HG02678 (cell line): ENCODE measurements around the gene TBX1.

Source experiments
- ATAC-seq: cut with Tn5 transposase; IDR thresholded peaks from one replicate; pipeline ENCODE4 v1.9.1; 2021; ENCODE audit warnings: mild to moderate bottlenecking, moderate library complexity; ENCODE audit not compliant: unreplicated experiment

The TBX1 gene

GRCh38 chr22:19737846-19738663 lies 22.5 kb upstream of the TBX1 start:
- ATAC-seq: no peak

DNA sequence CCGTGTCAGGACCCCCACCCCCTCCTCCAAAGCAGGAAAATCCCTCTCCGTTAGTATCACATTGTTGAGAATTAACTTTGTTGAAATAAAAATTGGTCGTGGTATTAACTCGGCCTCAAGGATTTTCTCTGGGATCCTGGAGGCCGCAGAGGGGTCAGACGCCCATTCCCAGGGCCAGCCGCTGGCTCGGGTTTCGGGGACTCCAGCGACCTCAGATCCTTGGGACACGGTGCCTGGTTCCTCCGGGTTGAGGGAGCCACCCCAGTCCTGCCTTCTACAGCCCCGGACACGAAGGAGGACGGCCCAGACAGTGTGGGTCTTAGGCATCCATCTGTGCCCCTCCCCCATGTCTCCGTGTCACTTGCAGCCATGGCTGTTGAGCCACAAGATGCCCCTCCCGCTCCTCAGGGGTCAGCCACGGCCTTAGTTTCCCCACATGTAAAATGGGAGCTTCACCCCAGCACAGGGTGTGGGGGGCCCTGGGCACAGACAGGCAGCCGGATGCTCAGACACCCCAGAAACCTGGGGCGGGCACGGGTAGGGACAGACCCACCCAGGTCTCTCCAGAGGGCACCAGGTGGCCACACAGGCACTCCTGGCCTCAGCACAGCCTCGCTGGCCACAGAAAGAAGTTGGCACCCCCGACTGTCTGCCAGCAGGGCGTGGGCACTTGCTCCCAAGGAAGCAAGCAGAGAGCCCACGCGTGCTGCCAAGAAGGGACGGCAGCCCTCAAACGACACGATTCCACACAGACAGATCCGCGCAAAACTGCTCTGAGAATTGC lies 21.7 kb upstream of the TBX1 start:
- ATAC-seq: no peak

DNA sequence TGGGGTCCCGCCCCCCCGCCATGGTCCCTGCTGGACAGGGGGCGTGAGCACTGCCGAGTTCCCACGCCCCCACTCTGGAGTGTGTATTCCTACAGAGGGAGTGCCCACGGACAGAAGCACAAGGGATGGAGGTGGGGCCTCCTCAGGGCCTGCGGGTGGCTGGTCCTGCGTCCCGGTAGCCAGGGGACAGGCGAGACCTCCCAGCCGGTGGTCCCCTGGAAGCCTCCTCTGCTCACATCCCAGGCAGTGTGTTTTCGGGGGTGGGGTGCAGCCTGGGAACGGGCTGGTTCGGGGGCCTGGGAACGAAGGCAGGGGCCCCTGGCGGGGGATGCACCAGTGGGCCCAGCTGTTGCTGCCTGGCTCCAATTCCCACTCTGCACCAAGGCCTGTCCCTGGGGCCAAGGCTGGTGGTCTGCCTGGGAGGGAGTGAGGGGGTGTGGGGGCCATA lies 21.1 kb upstream of the TBX1 start:
- ATAC-seq: no peak

DNA sequence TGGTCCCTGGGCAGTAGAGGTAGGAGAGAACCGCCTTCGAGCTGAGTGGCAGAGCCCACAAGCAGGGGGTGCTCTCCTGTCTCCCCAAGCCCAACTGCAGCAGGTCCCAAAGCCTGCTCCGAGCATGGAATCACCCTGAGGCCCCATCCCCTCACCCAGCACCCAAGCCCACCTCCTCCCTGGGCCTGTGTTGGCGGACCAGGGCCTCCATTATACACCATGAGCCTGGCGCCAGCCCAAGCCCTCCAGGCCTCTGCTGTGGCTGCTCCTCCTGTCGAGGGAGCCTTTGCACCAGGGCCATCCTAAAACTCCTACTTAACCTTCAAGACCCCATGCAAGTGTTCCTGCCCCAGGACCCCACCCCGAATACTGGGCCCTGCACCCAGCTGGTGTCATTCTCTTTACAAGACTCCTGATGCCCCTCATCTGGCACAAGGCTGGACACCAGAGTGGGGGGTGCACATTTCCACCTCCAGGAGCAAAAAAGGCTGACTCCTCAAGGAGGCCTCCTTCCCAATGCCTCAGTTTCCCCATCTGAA lies 20.6 kb upstream of the TBX1 start:
- ATAC-seq: no peak

DNA sequence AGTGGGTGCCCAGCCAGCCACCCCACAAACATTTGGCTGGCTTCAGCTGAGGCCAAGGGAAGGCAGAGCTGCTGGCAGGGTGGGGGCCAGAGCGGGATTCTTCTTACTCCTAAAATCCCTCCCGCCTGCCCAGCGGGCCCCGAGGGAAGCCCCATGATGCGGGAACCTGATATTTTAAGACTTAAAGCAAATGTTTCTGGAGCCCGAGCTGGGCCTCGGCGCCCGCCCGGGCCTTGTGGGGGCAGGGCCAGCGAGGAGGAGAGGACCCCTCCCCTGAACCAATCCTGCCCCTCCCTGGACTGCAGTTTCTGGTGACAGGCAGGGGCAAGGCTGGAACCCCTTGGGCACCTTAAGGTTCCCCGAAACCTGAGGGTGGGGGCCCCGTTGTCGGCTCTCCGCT lies 20.0 kb upstream of the TBX1 start:
- ATAC-seq: no peak

DNA sequence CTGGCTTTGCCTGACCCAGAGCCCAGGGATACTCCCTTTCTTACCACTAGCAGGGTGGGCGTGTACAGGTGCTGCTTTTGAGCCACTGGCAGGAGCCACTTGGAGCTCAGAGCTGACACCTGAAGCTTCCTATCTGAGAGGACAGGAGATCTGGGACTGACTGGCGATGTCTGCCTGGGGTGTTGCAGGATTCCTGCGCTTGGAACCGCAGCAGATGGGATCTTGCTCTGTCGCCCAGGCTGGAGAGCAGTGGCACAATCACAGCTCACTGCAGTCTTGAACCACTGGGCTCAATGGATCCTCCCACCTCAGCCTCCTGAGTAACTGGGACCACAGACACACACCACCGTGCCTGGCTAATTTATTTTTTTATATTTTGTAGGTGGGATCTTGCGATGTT lies 19.5 kb upstream of the TBX1 start:
- ATAC-seq: no peak

DNA sequence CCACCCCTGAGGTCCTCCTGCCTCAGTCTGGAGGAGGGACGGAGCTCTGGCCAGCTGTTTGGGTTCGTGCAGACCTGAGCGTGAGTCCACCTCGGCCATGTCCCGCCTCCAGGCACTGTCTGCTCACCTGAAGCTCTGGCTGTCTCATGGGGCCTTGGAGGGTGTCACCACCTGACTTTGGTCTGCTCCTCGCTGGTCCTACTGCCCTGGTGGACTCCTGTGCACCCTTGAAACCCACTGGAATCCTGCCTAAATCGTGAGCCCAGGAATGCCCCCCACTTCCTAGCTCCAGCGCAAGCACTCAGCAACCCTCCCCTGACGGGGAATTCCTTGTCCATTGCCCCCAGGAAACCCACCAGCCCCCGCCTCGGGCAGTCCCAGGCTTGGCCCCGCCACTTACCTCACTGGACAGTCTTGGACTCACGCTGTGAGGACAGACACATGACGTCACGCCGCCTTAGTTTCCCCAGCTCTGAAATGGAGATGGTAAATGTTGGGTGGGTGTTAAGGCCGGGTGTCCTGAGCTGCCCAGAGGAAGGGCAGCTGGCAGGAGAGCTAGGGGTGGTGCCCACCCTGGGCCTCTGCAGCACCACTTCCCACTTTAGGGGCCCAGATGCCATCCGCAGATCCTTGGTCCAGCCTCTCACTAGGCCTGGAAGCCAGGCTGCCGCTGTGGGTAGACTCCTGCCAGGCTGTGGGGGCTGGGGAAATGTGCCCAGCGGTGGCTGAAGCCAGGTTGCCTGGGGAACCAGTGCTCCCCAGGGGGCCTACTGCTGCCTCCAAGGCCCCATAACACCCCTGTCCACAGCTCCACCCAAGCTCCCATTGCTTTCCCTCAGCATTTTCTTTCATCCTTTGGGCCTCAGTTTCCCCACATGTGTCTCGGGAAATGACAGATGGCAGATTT lies 18.2 kb upstream of the TBX1 start:
- ATAC-seq: no peak

DNA sequence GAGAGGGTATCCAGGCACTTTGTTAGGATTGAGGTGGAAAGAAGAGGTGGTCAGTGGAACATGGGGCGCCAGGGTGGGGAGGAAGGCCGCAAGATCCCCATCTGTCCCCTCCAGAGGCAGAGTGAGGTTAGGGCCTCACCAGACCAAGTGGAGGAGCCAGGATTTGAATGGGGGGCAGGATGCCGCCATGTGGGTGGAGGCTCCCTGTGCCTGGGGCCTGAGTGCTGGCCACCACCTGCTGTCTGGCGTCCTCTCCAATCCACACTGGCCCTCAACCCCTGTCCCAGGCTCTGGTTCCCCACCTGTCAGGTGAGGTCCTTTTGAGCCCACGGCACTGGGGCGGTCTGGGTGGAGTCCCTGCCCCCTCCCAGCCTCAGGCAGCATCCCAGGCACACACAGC lies 17.5 kb upstream of the TBX1 start:
- no peak for ATAC-seq

- no peak for ATAC-seq
Measured at GRCh38 chr22:19743651-19744050, 16.9 kb upstream of the TBX1 start.

GRCh38 chr22:19744350-19745006 lies 16.1 kb upstream of the TBX1 start:
- ATAC-seq: no peak

DNA sequence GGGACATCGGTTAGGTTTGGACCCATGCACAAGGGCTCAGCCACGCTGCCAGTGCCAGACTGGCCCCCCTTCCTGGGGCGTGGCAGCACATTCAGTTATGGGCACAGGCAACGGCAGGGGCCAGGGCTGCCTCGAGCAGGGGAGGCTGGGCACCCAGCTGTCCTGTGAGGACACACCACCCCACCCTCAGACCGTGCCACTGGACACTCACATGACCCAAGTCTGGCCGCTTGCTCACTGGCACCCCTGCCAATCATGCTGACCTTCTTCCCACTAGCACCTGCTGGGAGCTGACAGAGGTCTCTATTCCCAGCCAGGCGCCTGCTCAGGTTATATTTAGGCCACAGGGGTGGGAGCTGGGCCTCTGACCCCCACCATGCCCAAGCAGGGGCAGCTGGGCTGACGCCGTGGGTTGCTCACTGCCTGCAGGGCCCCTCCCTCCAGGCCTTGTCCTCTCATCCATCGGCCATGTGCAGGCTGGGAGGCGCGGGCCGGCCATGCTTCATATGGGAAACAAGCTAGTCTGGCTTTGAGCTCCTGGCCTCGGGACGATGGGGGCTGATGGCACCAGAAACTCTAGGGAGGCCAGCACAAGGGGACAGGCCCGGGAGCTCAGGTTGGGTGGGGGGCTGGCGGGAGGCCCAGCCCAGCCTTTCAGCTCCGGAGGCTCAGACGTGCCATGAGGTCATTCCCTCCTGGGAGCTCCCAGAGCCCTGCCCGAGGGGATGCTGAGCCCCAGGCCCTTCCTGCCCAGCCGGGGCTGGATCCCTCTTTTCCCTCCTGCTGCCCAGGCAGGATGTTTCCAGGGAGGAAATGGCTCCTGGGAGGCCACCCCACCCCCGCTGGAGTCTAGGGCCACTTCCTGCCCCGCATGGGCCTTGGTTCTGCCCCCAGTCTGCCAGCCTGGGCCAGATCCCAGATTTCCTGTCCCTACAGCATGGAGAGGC lies 15.2 kb upstream of the TBX1 start:
- ATAC-seq: no peak

DNA sequence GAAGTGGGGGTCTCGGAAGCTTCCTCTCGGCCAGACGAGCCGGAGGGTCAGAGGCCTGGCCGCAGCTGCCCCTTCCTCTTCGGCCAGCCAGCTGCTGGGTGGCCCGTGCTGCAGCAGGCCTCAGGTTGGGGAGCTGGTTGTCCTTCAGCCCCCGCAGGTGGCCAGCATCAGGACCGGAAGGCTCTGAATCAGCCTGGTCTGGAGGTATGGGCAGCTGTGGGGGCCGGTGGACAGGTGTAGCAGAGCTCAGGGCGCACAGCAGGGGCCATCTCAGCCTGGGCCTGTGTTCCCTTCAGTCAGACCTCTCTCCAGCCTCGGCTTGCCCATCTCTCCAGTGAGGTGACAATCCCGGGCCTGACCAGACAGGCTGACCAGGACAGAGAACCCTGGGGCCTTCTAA lies 13.9 kb upstream of the TBX1 start:
- ATAC-seq: no peak

GRCh38 chr22:19747551-19747950 lies 13.0 kb upstream of the TBX1 start:
- no peak for ATAC-seq

DNA sequence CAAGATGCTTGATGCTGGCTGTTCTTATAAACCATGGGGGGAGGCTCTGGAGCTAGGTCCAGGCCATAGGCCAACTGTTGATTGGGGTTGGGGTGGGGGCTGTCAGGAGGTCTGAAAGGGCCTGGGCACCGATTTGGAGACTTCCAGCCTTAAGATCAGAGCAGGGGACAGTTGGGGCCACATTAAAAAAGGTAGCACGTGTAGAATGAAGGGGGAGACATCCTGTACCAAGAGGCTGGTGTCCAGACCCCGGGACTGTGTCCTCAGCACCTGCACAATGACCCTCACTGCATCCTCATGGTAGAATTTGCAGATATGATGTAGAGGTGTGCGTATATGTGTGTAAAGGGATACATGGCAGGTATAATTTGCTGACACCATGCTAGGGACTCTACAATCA lies 12.4 kb upstream of the TBX1 start:
- no peak for ATAC-seq

DNA sequence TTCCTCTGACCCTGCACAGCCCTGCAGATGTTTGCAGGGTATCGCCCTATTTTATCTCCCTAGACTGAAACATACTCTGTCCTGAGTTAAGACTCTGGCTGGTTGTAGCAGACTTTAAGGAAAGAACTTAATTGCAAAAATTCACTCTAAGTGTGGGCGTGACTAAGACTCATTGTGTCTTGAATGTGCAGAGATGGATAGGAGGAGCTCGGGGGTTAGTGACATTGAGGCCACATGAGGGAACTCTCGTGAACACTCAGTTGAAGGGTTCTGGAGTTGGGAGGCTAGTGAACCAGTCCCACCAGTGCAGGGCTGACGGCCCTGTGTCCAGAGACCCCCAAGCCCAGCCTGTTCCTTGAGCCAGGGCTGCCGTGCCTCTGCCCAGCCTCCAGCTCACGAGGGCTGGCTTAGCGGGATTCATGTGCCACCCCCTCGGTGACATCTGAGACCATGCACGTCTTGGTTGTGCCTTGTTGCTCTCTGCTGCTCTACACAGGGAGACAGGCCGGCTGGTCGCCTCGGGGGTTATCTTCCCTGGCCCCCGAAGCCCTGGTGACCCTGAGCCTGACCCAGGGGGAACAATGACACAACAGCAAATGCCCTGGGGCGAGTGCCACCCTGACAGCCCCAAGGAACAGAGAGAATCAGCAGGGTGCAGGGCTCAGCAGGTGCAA lies 11.4 kb upstream of the TBX1 start:
- ATAC-seq: no peak

DNA sequence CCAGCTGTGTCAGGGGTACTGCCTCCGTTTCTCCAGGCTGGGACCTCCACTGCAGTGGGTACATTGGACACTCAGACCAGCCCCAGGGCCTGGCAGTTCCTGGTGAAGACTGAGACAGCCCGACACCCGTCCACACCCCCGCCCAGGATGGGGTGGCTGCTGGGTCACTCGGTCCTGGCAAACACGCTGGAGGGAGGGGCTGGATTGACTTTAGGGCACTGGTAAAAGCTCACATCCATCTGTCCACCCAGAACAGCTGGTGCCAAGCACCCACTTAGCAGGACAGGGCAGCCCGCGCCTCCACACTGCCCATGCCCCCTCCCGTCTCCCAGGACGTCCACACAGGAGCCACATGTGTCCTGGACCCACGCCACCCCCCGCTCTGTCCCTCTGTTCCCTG lies 10.7 kb upstream of the TBX1 start:
- no peak for ATAC-seq

GRCh38 chr22:19750507-19751490 lies 9.8 kb upstream of the TBX1 start:
- no peak for ATAC-seq
